Keratinocyte (primary cell): Measurements from ENCODE around the gene GLYATL1. TPM values are rescaled to one million over a fixed set of nuclear protein-coding genes. Genes with fewer than 3 reads are reported as not detected.

ENCODE experiments used
- DNase-seq: peaks from one replicate; pipeline ENCODE4 v3.0.0-alpha.2; 2011; ENCODE audit warnings: low read depth, missing footprints, low spot score
- FAIRE-seq: peaks from 2 replicates; lab custom pipeline; 2011; peaks lifted over from hg19 to GRCh38; lab: Jason Lieb, UNC
- H2AFZ ChIP-seq: 2 replicates; pipeline ENCODE4 v1.6.0; 2012; ENCODE audit warnings: low read length, control low read depth, inconsistent platforms; ENCODE audit not compliant: control insufficient read depth
- H3K27ac ChIP-seq: 2 replicates; pipeline ENCODE4 v1.5.1; 2011; ENCODE audit warnings: low read length; ENCODE audit not compliant: control insufficient read depth, insufficient read depth
- H3K27me3 ChIP-seq: 3 replicates; pipeline ENCODE4 v1.6.0; 2011; ENCODE audit warnings: low read length; ENCODE audit not compliant: control insufficient read depth, insufficient read depth; ENCODE audit errors: extremely low read depth
- H3K36me3 ChIP-seq, 2 experiments: 2 replicates in 1 of 2; 3 replicates in 1 of 2; pipeline ENCODE4 v1.5.1; 2011; ENCODE audit warnings: low read length in 2 of 2, mild to moderate bottlenecking in 1 of 2; ENCODE audit not compliant: control insufficient read depth in 2 of 2, insufficient read depth in 2 of 2; ENCODE audit errors: extremely low read depth in 1 of 2
- H3K4me1 ChIP-seq: 3 replicates; pipeline ENCODE4 v1.5.1; 2011; ENCODE audit warnings: low read length; ENCODE audit not compliant: control insufficient read depth, insufficient read depth; ENCODE audit errors: extremely low read depth
- H3K4me2 ChIP-seq: 3 replicates; pipeline ENCODE4 v1.6.0; 2011; ENCODE audit warnings: low read depth, low read length; ENCODE audit not compliant: control insufficient read depth, insufficient read depth; ENCODE audit errors: extremely low read depth
- H3K4me3 ChIP-seq, 3 experiments: fragments of 200-600 bp in 1 of 3; sonication (generic) in 1 of 3; 2 replicates in 2 of 3; 3 replicates in 1 of 3; pipeline ENCODE4 v1.5.1; 2011 to 2016; ENCODE audit warnings: low read length in 3 of 3, mild to moderate bottlenecking in 3 of 3, control low read depth in 2 of 3, inconsistent platforms in 1 of 3, low read depth in 1 of 3, mixed read lengths in 1 of 3, mixed run types in 1 of 3, moderate library complexity in 1 of 3; ENCODE audit not compliant: control insufficient read depth in 2 of 3, insufficient read depth in 2 of 3; ENCODE audit errors: extremely low read depth in 1 of 3
- H3K79me2 ChIP-seq: 2 replicates; pipeline ENCODE4 v1.6.0; 2012; ENCODE audit warnings: low read length; ENCODE audit not compliant: control insufficient read depth, insufficient read depth
- H3K9ac ChIP-seq: 3 replicates; pipeline ENCODE4 v1.6.0; 2011; ENCODE audit warnings: low read length; ENCODE audit not compliant: control insufficient read depth, insufficient read depth; ENCODE audit errors: extremely low read depth
- H3K9me1 ChIP-seq: 3 replicates; pipeline ENCODE4 v1.6.0; 2011; ENCODE audit warnings: low read length; ENCODE audit not compliant: control insufficient read depth, insufficient read depth; ENCODE audit errors: extremely low read depth
- H3K9me3 ChIP-seq: 2 replicates; pipeline ENCODE4 v1.5.1; 2012; ENCODE audit warnings: low read depth, low read length; ENCODE audit not compliant: control insufficient read depth
- H4K20me1 ChIP-seq: 3 replicates; pipeline ENCODE4 v1.6.0; 2011; ENCODE audit warnings: low read length; ENCODE audit not compliant: control insufficient read depth, insufficient read depth; ENCODE audit errors: extremely low read depth
- CTCF ChIP-seq, 3 experiments: IDR thresholded peaks in 1 of 3; conservative IDR thresholded peaks in 1 of 3; optimal IDR thresholded peaks in 1 of 3; 2 replicates in 2 of 3; 3 replicates in 1 of 3; pipeline versions ENCODE3 to v1.5.1; 2011; ENCODE audit warnings: low read length in 3 of 3, mild to moderate bottlenecking in 3 of 3, moderate library complexity in 2 of 3, control low read depth in 1 of 3, inconsistent platforms in 1 of 3; ENCODE audit not compliant: insufficient read depth in 2 of 3; ENCODE audit errors: extremely low read depth in 1 of 3
- EZH2 ChIP-seq: IDR thresholded peaks from one replicate; pipeline ENCODE4 v1.6.1; 2012; ENCODE audit warnings: inconsistent platforms, mild to moderate bottlenecking, low read length, moderate library complexity
- dilution Hi-C: fragments of 300-500 bp; cut with MboI; formaldehyde crosslinking; loops from one replicate; pipeline ENCODE4 v1.7.0; 2020; ENCODE audit warnings: low sequenced_read_pairs; ENCODE audit not compliant: extremely low pct_ligation_motif_present
- polyA plus RNA-seq, 5 experiments: library from polyadenylated mRNA; depleted of rRNA in 3 of 5; stranded (reverse) in 3 of 5; stranded (forward) in 1 of 5; unstranded in 1 of 5; fragments of >200 nt; gene quantifications; 1 replicate in 1 of 5; 2 replicates in 3 of 5; 3 replicates in 1 of 5; pipeline versions ENCODE4 v1.2.1 to v1.2.3, GENCODE V29; 2011 to 2012; ENCODE audit warnings: missing spikeins in 2 of 5, low read depth in 1 of 5, low replicate concordance in 1 of 5

GLYATL1 gene
- polyA plus RNA-seq, 1 donor (not counting 4 experiments of a cell fraction or from before 2014, with no cell fraction given), result 0.26 TPM

- Histone ChIP-seq H4K20me1 (no peaks in the 10 kb centered on the region), H3K9me1 (no peaks in the 10 kb centered on the region), H3K9ac (no peak overlapping the region), H3K27ac (no peak overlapping the region), H3K27me3 (no peaks in the 10 kb centered on the region), H3K4me3 (no peak overlapping the region), H3K36me3 (no peaks in the 10 kb centered on the region), H3K4me1 (peaks cover 6% of the 10 kb centered on the region), H3K79me2 (no peaks in the 10 kb centered on the region), H3K9me3 (no peaks in the 10 kb centered on the region), H2AFZ (no peak overlapping the region), H3K4me2 (no peak overlapping the region)
- no peak for FAIRE-seq
- DNase-seq, result no peak
- TF ChIP-seq EZH2 (no peak), CTCF (optimal IDR thresholded peaks at IDR 0.05 in 1 of 3, IDR thresholded peaks at IDR 0.05 in 1 of 3, conservative IDR thresholded peaks at IDR 0.05 in 1 of 3; ENCODE audit: extremely low read depth in 1 of 3, insufficient read depth in 2 of 3, low read length in 3 of 3) (no peak)
- dilution Hi-C loops, result no loop called here
These were observed 18.6 kb downstream of the GLYATL1 start for GRCh38 chr11:58957922-58958321.

DNA sequence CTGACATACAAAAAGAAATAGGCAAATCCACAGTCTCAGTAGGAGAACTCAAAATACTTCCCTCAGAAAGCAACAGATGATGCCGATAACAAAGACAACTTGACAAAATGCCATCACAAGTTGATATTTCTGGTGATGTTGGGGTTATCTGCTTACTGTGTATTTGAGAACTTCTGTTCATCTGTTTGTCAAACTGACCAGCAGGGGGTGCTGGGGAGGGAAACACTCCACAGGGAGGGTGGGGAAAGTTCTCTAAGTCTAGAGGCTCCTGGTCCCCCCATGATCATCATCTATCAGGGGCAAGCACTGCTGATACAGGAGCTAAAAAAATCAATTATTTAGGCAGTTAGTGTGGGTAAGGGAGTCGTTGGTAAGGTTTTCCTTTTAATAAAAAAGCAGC, 19.2 kb downstream of the GLYATL1 start:
- H3K9me3 ChIP-seq, result no peaks in the 10 kb centered on the region
- H3K27ac ChIP-seq, result no peak overlapping the region
- H3K9me1 ChIP-seq, result no peaks in the 10 kb centered on the region
- dilution Hi-C loops, result no loop called here
- H3K9ac ChIP-seq, result no peak overlapping the region
- no peak overlapping the region for H3K4me3 ChIP-seq
- no peaks in the 10 kb centered on the region for H3K79me2 ChIP-seq
- H3K36me3 ChIP-seq, result no peaks in the 10 kb centered on the region
- no peaks in the 10 kb centered on the region for H3K27me3 ChIP-seq
- no peak overlapping the region for H2AFZ ChIP-seq
- no peaks in the 10 kb centered on the region for H4K20me1 ChIP-seq
- no peak for DNase-seq
- FAIRE-seq, result peak; percentile 68
- TF ChIP-seq EZH2 (no peak), CTCF (optimal IDR thresholded peaks at IDR 0.05 in 1 of 3, IDR thresholded peaks at IDR 0.05 in 1 of 3, conservative IDR thresholded peaks at IDR 0.05 in 1 of 3; ENCODE audit: extremely low read depth in 1 of 3, insufficient read depth in 2 of 3, low read length in 3 of 3) (peak; percentile 47 to 60 (median 48))
- H3K4me2 ChIP-seq, result no peak overlapping the region
- peaks cover 9% of the 10 kb centered on the region for H3K4me1 ChIP-seq
